Stimulated activated CD8-positive, alpha-beta memory T cell treated with anti-CD3 and anti-CD28 coated beads, Interleukin-7, amount 100 ng/mL, for 4 hours (primary cell): ENCODE results near the gene REXO5.
"Not testable (repeated sequence)": the region's sequence is repeated elsewhere in the genome, so short reads cannot be mapped to it uniquely, and the experiment has no call there.

Experiments used
- DNase-seq, 2 donors: peaks; one replicate each; pipeline ENCODE4 v3.0.0-alpha.2; 2020; ENCODE audit warnings: low read depth in 2 of 2

REXO5 gene

DNA sequence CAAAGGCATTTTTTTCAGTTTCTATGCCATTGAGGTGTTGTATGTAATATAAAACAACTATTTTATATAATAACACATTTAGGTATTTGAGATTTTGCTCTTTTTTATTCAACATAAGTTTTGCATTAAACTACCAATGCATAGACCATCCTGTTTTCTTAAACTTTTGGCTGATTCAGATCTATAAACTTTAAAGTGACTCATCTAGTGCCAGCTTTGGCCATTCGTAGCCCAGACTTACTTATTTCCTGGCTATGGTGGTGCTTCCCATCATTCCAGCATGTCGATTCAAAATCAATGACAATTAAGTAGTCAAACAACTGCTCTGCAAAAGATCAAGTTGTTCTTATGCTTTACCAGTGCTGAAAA, 3.2 kb upstream of the REXO5 start:
- DNase-seq: no peak

GRCh38 chr16:20803561-20804214, 2.6 kb upstream of the REXO5 start:
- DNase-seq: no peak

DNA sequence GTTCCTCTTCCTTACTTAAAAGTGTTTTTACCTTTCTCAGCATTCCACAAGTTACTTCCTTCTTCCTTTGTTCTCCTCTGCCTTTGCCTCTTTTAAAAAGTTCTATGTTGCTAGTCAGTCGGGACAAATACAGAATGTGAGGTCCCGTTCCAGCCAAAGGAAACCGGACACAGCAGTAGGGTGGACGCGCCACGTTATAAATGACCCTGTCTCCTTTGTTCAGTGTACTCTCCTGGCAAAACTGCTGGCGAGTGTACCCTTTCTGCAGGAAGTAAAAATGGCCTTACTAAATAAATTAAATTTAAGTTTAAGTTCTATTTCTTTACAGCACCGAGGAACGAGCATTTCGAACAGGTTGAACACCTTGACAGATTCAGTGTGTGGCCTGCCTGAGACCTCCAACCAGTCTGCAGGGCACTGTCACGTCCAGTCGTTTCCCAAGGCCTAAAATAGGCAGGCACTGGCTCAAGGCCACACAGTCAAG, 601 bp upstream of the REXO5 start:
- DNase-seq: not testable (repeated sequence)

DNA sequence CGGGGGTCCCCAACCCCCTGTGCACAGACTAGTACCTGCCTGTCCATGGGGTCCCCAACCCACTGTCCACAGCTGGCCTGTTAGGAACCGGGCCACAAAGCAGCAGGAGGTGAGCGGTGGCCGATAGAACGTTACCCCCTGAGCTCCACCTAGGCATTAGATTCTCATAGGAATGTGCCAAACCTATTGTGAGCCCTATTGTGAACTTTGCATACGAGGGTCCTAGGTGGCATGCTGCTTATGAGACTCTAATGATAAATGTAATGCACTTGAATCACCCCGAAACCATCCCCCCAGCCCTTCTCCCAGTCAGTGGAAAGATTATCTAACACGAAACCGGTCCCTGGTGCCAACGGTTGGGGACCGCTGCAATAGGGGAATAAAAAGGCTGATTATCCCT, 1.5 kb downstream of the REXO5 start:
- DNase-seq: no peak

- DNase-seq: no peak
Observed at GRCh38 chr16:20811889-20812439, 5.6 kb downstream of the REXO5 start.

DNA sequence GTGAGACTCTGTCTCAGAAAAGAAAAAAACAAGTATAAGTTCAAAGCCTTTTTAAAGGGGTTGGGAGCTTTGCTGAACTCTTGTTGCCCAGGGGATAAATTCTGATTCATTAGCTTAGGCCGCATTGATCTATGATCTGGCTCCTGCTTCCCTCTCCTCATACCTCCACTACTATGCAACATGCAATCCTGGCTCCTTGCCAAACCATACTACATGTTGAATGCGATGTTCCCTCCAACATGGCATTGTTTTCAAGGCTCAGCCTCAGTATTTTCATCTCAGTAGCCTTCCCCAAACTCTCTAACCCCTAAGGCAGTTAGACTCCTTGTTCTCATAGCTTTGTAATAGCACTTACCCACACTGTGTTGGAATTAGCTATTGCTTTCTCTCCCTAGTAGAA, 6.2 kb downstream of the REXO5 start:
- DNase-seq: no peak

- DNase-seq: no peak
Observed at GRCh38 chr16:20814784-20815183, 8.5 kb downstream of the REXO5 start.

DNA sequence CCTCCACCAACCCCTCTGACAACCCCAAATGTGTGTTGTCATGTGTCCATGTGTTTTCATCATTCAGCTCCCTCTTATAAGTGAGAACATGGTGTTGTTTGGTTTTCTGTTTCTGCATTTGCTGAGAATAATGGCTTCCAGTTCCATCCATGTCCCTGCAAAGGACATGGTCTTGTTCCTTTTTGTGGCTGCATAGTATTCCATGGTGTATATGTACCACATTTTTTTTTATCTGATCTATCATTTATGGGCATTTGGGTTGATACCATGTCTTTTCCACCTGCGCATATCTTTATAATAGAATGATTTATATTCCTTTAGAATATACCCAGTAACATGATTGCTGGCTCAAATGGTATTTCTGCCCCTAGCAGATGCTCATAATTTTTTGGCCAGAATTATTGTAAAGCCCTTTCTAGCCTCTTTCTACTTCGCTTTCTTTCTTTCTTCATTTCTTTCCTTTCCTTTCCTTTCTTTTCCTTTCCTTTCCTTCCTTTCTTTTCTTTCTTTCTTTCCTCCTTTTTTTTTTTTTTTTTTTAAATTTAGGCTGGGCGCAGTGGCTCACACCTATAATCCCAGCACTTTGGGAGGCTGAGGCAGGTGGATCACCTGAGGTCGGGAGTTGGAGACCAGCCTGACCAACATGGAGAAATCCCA, 12.7 kb downstream of the REXO5 start:
- DNase-seq: no peak

DNA sequence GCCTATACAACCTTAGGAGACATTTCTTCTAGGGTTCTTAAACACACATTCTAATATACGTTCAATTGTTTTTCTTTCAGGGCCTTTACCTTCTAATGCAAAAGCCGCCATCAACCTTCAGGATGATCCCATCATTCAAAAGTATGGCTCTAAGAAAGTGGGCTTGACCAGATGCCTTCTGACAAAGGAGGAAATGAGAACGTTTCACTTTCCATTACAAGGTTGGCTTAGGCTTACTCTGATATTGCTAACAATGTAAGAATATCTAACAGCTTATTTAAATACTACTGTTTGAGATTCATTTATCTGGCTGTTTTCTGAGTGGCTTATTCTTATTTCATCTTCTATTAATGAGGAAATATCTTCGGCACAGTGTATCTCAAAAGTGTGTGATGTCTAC, 15.4 kb downstream of the REXO5 start:
- no peak for DNase-seq

- no peak for DNase-seq
Observed at GRCh38 chr16:20822521-20823325, 16.4 kb downstream of the REXO5 start.

GRCh38 chr16:20826039-20826566, 19.8 kb downstream of the REXO5 start:
- DNase-seq: no peak

DNA sequence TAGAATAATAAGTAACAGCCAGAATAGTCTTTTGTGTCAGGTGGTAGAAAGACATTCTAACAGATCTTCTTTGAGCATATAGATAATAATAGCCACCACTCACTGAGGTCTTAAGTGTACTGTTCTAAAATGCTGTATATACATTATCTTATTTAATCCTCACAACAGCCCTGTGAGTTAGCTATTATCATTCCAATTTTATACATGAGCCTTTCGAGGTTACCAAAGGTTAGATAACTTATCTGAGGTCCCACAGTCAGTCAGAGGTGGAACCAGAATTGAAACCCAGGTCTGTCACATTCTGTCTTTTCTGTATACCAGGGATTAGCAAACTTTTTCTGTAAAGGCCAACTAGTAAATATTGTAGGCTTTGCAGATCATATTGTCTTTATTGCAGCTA, 23.2 kb downstream of the REXO5 start:
- DNase-seq: no peak

- DNase-seq: no peak
Observed at GRCh38 chr16:20830372-20830771, 24.0 kb downstream of the REXO5 start.

DNA sequence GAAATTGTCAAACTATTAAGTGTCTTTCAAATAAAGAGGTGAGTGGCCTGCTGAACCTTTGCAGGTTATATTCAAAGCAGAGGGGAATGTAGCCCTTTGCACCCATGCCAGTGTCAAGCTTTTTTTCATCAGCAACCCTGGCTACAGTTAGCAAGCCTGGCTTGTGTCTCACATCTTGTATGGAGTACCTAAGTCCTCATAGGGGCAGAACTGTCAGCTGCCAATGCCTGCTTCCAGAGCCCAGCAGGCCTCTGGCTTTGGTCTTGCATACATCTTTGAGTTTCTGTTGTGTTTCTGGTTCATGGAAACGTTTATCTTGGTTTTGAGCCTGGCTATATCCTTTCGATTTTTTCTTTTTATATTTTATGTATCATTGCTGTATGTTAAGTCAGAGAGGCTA, 26.8 kb downstream of the REXO5 start:
- DNase-seq: no peak

DNA sequence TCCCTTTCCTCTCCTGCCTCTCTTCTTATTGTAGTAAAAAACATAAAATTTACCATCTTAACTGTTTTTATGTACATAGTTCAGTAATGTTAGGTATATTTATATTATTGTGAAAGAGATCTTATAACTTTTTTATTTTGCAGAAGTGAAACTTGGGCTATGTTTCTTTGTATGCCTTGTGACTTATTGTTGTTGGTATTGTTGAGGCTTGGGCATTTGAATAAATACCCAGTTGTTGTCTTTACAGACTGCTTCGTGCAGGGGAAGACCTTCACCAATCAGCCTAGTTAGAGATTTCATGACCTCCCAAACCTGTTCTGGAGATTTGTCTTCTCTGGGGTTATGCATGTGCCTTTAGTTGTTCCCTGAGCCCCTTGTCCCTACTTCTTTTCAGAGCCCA, 31.9 kb downstream of the REXO5 start:
- no peak for DNase-seq

GRCh38 chr16:20839504-20839903, 33.2 kb downstream of the REXO5 start:
- no peak for DNase-seq

- DNase-seq: no peak
Observed at GRCh38 chr16:20844054-20844453, 37.7 kb downstream of the REXO5 start.

DNA sequence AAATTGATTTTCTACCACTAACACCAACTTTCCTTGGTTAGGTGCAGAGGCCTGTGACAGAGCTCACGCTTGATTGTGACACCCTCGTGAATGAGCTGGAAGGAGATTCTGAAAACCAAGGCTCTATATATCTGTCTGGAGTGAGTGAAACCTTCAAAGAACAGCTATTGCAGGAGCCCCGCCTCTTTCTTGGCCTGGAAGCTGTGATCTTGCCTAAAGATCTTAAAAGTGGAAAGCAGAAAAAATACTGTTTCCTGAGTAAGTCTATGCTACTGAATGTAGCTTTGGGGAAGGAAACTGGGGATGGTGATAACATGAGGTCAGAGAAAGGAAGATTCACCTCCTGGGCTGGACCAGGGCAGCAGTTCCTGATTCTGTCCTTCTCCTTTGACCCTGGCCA, 38.3 kb downstream of the REXO5 start:
- DNase-seq: no peak

DNA sequence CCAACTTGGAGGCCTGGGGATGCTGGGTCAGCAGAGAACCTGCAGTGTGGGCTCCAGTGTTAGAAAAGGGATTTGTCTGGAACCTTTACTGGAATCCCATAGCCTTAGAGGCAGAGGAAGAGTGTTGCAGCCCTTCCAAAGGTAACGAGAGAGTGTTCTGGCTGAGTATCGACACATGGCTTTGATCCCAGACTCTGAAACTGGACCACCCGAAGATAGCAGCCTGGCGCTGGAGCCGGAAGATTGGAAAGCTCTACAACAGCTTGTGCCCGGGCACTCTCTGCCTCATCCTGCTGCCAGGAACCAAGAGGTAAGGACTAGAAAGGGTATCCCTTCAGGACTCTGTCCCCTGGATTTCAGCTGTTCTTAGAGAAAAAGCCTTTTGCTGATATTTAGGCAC, 39.7 kb downstream of the REXO5 start:
- DNase-seq: no peak

- DNase-seq: no peak
Observed at GRCh38 chr16:20846551-20846950, 40.2 kb downstream of the REXO5 start.

GRCh38 chr16:20847550-20847949, 41.2 kb downstream of the REXO5 start:
- DNase-seq: no peak
